ENCODE data around the gene TGIF2.

The TGIF2 gene

DNA sequence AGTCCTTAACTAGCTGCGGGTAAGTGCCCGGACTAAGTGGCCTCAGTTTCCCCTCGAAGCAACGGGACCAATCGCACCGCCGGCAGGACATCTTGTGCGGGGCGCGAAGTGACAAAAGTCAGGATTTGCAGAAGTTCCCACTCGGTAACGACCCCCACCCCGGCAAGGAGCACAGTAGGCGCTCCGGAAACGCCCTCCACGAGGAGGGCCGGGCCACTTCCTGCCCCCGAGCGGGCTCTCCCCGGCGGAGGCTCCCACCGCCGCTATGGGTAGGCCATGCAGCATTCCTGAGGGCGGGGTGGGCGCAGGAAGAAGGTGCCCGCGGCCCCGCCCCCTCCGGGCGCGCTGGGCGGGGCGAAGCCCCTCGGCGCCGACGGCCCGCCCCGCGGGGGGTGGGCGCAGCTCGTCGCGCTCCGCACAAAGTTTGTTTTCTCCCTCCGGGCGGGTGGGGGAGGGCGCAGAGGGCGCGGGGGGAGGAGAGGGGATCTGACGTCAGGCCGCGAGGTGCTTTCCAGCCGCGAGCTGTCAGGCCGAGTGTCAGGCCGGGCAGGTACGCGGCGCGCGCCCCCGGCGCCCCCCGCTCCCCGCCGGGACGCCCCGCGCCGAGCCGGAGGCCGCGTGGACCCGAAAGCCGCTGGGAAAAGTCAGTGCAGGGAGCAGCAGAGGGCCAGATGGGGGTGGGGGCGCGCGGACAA lies at the start of gene TGIF2:
Gene TGIF2, plus strand, starts transcription at position 495 of the 695 bp plus-strand sequence. CDS start 5,178 bp downstream, outside the sequence.
- H3K4me3 ChIP-seq (ENCODE audit: low read length): peak within 1 kb of the TSS; percentile 70
- DNase-seq (ENCODE audit: low read depth): no peak
- TF ChIP-seq, protein P1, sequence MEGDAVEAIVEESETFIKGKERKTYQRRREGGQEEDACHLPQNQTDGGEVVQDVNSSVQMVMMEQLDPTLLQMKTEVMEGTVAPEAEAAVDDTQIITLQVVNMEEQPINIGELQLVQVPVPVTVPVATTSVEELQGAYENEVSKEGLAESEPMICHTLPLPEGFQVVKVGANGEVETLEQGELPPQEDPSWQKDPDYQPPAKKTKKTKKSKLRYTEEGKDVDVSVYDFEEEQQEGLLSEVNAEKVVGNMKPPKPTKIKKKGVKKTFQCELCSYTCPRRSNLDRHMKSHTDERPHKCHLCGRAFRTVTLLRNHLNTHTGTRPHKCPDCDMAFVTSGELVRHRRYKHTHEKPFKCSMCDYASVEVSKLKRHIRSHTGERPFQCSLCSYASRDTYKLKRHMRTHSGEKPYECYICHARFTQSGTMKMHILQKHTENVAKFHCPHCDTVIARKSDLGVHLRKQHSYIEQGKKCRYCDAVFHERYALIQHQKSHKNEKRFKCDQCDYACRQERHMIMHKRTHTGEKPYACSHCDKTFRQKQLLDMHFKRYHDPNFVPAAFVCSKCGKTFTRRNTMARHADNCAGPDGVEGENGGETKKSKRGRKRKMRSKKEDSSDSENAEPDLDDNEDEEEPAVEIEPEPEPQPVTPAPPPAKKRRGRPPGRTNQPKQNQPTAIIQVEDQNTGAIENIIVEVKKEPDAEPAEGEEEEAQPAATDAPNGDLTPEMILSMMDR (conservative IDR thresholded peaks at IDR 0.05; ENCODE audit: low read depth, low read length): no peak

DNA sequence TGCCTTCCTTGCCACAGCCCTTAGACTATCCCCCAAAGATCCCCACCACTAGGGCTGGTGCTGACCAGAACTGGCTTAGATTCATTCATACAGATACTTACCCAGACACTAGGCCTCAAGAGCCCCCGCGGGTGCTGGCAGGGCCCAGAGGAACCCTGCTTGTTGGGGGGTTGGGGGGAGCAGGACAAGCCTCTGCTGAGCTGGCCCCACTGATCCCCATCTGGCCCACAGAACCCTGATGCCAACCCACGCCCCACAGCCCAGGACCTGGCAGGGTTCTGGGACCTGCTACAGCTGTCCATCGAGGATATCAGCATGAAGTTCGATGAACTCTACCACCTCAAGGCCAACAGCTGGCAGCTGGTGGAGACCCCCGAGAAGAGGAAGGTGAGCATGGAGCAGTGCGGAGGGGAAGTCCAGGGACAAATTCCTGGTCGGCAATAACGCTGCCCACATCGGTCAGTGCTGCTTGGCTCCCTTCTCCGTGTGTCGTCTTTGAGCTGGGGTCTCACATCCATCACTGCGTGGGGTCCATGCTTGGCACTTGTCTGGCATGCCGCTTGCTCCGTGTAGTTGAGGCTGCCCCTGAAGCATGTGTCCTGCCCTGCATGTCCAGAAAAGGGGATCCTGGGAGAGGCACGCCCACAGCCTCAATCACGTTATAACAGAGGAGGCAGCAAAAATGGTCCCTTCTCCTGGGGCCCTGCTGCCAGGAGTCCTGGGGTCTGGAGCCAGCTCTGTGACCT lies 47.6 kb upstream of the TGIF2 start:
- TF ChIP-seq, protein P1 (conservative IDR thresholded peaks at IDR 0.05; ENCODE audit: low read depth, low read length): no peak
- no peak overlapping the region for H3K4me3 ChIP-seq (ENCODE audit: low read length)
- no peak for DNase-seq (ENCODE audit: low read depth)

DNA sequence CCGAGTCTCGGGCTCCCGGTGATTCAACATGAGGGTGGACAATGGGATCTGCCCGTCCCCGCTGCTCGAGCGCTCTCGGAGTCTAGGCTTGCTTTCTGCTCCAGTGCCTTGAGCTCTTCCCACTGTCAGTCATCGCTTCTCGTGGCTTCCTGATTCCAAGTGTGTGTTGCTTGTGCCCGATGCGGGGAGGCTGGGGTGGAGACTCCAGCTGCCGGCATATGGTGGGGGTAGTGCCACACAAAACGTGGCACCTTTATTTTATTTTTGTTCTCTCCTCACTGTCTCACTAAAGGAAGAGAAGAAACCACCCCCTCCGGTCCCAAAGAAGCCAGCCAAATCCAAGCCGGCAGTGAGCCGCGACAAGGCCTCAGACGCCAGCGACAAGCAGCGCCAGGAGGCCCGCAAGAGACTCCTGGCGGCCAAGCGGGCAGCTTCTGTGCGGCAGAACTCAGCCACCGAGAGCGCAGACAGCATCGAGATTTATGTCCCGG lies 46.8 kb upstream of the TGIF2 start:
- DNase-seq (ENCODE audit: low read depth): no peak
- no peak overlapping the region for H3K4me3 ChIP-seq (ENCODE audit: low read length)
- TF ChIP-seq, protein P1 (conservative IDR thresholded peaks at IDR 0.05; ENCODE audit: low read depth, low read length): no peak

DNA sequence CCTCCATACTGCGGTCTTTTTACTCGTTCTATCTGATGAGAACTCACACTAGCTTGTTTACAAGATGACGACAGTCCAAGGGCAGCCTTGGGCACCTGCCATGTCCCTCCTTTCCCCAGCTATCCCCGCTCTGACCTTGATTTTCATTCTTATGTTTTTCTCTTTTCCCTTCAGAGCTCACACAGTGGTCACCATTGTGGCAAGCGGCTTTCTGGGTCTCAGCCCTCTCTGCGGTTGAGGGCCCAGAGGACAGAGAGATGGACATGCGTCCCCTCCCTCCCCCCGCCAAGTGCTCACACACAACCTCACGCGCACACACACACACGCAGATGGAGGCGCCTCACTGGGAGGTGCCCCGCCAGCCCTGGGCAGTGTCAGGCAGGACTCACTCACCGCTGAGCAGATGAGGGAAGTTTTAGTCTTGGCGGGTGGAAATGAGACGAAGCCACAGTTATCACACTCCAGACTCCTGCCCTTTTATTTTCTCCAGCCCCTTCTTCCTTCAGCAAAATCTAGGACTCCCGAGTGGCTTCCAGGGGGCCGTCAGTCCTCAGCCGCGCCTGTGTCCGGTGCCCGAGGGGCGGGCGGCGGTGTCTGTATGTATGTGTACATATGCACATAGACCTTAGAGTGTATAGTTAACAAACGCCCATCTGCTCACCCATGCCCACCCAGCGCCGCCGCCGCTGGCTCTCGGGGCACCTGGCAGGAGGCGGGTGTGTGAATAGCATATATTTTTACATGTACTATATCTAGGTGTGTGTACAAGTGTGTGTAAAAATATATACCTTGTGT lies 45.9 kb upstream of the TGIF2 start:
- no peak for DNase-seq (ENCODE audit: low read depth)
- TF ChIP-seq, protein P1 (conservative IDR thresholded peaks at IDR 0.05; ENCODE audit: low read depth, low read length): no peak

DNA sequence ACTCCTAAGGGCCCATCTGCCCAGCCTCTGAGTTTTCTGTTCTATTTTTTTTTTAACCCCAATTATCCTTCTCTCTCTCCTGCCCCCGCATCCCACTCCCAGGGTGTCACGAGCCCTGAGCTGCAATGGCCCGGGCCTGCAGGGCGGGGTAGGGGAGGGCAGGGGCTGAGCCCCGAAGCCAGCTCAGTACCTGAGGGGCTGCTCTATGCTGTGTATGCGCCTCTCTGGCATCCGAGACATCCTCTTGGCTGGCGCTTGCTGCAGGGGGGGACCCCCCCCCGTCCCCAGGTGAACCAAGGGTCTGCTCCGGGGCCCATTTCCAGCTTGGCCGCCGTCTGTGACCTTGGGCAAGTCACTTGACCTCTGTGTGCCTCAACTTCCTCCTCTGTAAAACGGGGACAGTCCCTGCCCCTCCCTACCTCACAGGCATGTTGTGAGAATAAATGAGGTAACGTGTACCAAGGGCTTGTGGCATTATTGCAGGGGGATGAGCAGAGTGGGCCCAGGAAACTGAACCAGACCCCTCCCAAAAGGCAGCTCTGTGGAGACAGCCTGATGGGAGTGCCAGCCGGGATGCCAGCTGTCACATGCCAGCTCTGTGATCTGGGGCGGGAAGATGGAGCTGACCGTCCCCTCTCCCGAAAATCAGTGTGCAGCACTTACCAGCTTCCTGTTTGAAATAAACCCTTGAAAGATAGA lies 45.1 kb upstream of the TGIF2 start:
- no peak overlapping the region for H3K4me3 ChIP-seq (ENCODE audit: low read length)
- TF ChIP-seq, protein P1 (conservative IDR thresholded peaks at IDR 0.05; ENCODE audit: low read depth, low read length): no peak
- DNase-seq (ENCODE audit: low read depth): no peak

More for the DNA sequence above, 45.9 kb upstream of the TGIF2 start:
- H3K4me3 ChIP-seq (ENCODE audit: low read length): no peak overlapping the region

DNA sequence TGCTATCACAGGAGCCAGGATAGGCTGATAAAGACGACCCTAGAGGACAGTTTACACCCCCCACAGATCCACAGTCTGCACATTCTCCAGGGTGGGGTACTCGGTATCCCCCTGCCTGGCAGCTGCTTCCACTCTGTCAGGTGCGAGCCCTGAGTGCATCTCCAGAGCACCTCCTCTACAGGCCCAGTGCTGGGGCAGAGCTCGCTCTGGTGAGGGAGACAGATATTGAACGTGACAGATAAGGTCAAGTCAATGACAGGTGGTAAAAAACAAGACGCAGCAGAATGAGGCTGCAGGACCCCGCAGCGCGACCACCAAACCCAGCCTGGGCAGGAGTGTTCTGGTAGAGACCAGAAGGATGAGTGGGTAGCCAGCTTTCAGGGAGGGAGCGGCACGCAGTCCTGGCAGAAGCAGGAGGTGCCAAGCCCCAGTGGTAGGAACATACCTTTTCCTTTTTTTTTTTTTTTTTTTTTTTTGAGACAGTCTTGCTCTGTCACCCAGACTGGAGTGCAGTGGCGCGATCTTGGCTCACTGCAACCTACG lies 44.5 kb upstream of the TGIF2 start:
- no peak for DNase-seq (ENCODE audit: low read depth)
- TF ChIP-seq, protein P1 (conservative IDR thresholded peaks at IDR 0.05; ENCODE audit: low read depth, low read length): no peak
- no peak overlapping the region for H3K4me3 ChIP-seq (ENCODE audit: low read length)

All from retinal pigment epithelial cell (primary cell).